ENCODE data around the gene FXYD6.

GRCh38 chr11:117900720-117901440, 24.4 kb upstream of the FXYD6 start:
- no peak for TF ChIP-seq EZH2phosphoT487 (IDR thresholded peaks at IDR 0.05; ENCODE audit: borderline replicate concordance, low read length)
- no peak for TF ChIP-seq CTCF (conservative IDR thresholded peaks at IDR 0.05; ENCODE audit: low read depth, low read length)
